Activated naive CD4-positive, alpha-beta T cell treated with anti-CD3 and anti-CD28 coated beads, Interleukin-2, amount 50 U/mL, for 72 hours (primary cell): ENCODE measurements around the gene PTPN14. TPM values are rescaled to one million over a fixed set of nuclear protein-coding genes. Genes with fewer than 3 reads are reported as not detected.
A peak's percentile ranks its signal among the peaks of the same experiment; 100 is the strongest.

Experiments
- ATAC-seq, 2 donors: fragments of 150-1000 bp; cut with Tn5 transposase; 2 replicates each; pipeline ENCODE4 v1.10.0; 2021; ENCODE audit warnings: mild to moderate bottlenecking in 2 of 2, moderate library complexity in 2 of 2
- DNase-seq, 2 donors: peaks; one replicate each; pipeline ENCODE4 v3.0.0; 2021 to 2022; ENCODE audit warnings: low spot score in 2 of 2
- H3K27ac Mint-ChIP-seq, 2 donors: one replicate each; pipeline ENCODE4 v1.8.0; 2022; ENCODE audit warnings: mild to moderate bottlenecking in 2 of 2, mixed read lengths in 2 of 2
- H3K36me3 Mint-ChIP-seq, 2 donors: one replicate each; pipeline ENCODE4 v1.8.0; 2022; ENCODE audit warnings: mixed read lengths in 2 of 2
- H3K9me3 Mint-ChIP-seq, 2 donors: one replicate each; pipeline ENCODE4 v1.8.0; 2022; ENCODE audit warnings: mixed read lengths in 2 of 2
- total RNA-seq, 2 donors: library from RNA; stranded (reverse); gene quantifications; one replicate each; pipeline ENCODE4 v1.2.3, GENCODE V29; 2022

Gene PTPN14
- total RNA-seq, 2 donors from 2014 or later, result 4.0 to 4.3 TPM

DNA sequence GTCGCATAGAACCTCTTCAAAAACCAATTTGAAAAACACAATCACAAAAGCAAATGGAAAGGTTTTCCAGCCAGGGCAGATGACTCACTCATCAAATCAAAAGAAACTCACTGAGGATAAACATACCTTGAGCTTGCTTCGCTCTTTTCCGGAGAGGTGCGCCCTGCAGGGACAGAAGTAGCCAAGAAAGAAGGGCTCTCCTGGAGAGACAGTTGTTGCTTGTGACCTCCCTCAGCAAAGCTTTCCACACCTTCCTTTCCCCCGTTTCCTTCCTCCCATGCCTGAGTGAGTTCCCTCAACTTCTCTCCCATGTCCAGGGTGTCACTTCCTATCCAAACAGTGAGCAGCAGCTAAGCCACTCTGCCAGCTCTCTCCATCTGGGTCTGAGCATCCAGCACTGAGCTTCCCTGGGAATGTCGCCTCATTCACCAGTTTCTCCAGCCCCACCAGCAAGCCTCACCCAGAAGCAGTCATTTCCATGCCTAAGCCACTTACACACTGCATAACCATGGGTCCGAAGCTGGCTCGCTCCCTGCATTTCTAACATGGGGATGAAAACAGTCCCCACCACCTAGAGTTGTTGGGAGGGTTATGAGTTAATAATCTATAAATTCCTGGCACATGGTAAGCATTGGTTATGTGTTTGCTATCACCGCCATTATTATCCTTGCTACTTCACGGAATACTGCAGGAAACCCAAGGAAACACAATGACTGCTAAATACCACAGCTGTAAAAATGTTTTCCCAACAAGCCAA lies 75.0 kb downstream of the PTPN14 start:
- no peaks in the 10 kb centered on the region for H3K36me3 Mint-ChIP-seq
- H3K27ac Mint-ChIP-seq, result no peak overlapping the region
- ATAC-seq (no peak), DNase-seq (no peak)
- H3K9me3 Mint-ChIP-seq, result no peaks in the 10 kb centered on the region

DNA sequence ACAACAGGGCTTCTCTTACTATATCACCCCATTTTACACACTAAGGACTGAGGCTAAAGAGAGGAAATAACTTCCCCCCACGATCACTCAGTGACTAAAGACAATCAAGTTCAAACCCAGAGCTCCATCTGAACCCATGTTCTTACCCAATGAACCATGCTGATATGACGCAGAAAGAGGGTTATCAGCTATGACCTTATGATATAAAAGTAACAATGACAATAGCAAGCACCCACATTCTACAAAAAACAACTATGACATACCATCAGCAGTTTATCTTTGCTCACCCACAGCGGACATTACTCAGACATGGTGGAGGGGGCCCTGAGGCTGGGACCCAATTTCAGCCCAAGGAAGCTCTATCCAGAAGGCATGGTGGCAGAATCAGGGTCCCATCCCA lies 75.7 kb downstream of the PTPN14 start:
- no peak overlapping the region for H3K27ac Mint-ChIP-seq
- no peaks in the 10 kb centered on the region for H3K9me3 Mint-ChIP-seq
- H3K36me3 Mint-ChIP-seq, result no peaks in the 10 kb centered on the region
- ATAC-seq (no peak), DNase-seq (no peak)

DNA sequence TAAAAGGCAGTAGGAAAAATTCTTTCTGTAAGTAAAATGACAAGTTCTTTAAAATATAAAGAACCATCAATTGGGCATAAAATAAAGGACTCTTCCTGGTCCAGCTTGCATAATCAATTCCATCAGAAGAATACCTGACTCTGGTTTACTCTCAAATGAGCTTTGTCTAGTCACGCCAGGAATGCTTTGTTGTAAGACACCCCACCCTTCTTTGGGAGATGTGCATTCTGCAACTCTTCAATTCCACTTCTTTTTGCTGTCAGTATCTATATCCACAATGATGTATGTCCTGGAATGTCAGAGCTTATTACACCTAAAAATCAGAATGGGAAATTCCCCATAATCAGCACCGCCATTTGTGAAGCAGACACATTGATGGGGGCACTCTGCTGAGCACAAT lies 76.1 kb downstream of the PTPN14 start:
- no peaks in the 10 kb centered on the region for H3K9me3 Mint-ChIP-seq
- no peak overlapping the region for H3K27ac Mint-ChIP-seq
- no peaks in the 10 kb centered on the region for H3K36me3 Mint-ChIP-seq
- ATAC-seq (no peak), DNase-seq (no peak)

DNA sequence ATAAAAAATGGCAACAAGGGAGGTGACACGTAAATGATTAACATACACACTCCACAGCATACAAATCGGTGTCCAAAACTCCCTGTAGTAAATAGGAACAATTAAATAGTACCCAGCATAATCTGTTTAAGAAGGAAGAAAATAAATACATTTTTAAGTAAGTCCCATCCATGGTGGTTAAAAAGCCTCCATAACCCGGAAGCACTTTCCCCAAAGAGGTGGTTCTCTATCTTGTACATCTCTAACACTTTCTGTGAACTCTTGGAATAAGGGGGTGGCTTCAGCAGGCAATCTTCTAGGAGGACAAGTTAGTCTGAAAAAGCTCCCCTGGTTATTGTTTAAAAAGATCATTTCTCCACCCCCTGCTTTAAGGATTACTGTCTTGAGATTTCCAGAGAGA lies 76.9 kb downstream of the PTPN14 start:
- no peaks in the 10 kb centered on the region for H3K36me3 Mint-ChIP-seq

DNA sequence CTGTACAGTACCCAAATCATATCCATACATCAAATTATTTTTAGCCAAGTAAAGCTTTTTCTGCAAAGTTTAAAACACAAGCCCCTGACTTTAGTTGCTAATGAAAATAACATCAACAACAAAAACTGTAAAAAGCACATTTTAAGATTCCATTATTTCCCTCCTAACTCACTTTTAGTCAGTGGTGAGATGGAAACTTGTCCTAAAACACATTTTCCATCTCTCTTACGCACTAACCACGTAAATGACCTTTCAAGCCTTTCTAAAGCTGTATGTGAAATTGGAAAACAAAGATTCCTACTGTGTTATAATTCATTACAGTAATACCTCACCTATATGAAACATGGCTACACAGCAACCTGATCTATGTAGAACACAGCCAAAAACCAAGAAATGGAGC lies 77.5 kb downstream of the PTPN14 start:
- DNase-seq, result no peak
- ATAC-seq, result no peak
- no peaks in the 10 kb centered on the region for H3K9me3 Mint-ChIP-seq
- H3K36me3 Mint-ChIP-seq, result no peaks in the 10 kb centered on the region
- H3K27ac Mint-ChIP-seq, result no peak overlapping the region

More for the DNA sequence above, 76.9 kb downstream of the PTPN14 start:
- no peak overlapping the region for H3K27ac Mint-ChIP-seq
- DNase-seq, result no peak
- no peaks in the 10 kb centered on the region for H3K9me3 Mint-ChIP-seq
- no peak for ATAC-seq

DNA sequence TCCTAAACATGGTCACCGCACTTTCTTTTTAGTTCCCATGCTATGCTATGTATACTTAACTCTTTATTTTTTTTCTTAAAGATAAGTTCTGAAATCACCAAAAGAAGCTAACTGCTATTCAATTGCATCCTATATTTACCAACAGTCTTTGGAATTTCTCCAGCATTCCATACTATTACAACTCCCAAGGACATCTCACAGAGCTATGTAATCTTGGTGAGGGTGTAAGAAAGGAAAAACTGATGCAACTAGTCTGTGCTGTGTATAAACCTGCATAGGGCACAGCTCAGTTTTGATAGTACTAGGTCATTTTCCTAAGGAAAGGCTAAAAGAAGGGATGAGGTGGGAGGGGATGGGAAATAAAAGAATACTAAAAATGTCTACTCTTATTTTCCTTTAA lies 78.0 kb downstream of the PTPN14 start:
- no peak for DNase-seq
- ATAC-seq, result no peak
- no peak overlapping the region for H3K27ac Mint-ChIP-seq
- no peaks in the 10 kb centered on the region for H3K9me3 Mint-ChIP-seq
- no peaks in the 10 kb centered on the region for H3K36me3 Mint-ChIP-seq

DNA sequence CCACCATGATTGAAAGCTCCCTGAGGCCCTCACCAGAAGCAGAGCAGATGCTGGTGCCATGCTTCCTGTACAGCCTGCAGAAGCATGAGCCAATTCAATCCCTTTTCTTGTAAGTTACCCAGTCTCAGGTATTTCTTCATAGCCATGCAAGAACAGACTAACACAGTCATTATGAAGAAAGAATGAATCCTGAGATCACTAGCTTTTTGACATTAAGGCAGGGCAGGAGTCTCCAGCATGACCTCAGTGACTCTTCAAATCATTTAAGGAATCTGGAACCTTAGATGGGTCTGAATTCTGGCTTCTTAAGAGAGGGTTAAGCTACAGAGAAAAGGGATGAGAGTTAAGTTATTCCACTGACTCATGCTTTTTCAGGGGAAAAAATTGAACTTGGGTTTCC lies 79.0 kb downstream of the PTPN14 start:
- Mint-ChIP-seq H3K9me3 (no peaks in the 10 kb centered on the region), H3K36me3 (no peaks in the 10 kb centered on the region), H3K27ac (peak overlapping the region in 1 of 2 donors; percentile 5)
- DNase-seq, result no peak
- ATAC-seq, result peak in 1 of 2 donors; percentile 48

DNA sequence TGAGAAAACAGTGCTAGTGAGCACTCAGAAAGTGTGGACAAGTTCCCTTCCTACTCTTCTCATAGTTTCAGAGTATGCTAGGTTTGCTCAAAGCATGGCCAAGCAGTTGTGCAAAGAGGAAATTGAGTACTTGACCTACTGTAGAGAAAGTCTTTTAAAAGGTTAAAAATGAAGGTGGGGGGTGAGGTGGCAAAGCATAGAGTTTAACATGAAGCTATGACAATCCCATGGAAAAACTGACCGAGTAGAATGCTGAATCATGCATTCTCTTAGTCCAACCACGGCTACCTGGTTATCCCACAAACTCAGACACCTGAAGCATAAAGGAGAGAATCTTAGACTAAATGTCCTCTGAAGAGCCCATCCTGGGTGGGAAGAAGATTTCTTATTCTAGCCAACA lies 79.9 kb downstream of the PTPN14 start:
- H3K36me3 Mint-ChIP-seq, result no peaks in the 10 kb centered on the region
- peak overlapping the region in 1 of 2 donors; percentile 5 for H3K27ac Mint-ChIP-seq
- DNase-seq (no peak), ATAC-seq (peak; percentile 13 to 63)
- H3K9me3 Mint-ChIP-seq, result no peaks in the 10 kb centered on the region

DNA sequence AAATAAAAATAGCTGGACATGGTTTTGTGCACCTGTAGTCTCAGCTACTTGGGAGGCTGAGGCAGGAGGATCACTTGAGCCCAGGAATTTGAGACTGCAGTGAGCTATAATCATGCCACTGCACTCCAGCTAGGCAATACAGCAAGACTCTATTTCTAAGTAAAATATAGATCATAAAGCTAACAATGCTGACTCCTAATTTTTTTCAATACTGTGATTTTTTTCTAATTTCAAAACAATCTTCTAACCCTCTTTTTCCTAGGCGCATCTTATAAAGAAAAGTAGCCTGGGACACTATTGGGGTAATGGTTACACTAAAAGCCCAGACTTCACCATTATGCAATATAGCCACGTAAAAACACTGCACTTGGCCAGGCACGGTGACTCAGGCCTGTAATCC lies 81.3 kb downstream of the PTPN14 start:
- no peak overlapping the region for H3K27ac Mint-ChIP-seq
- H3K9me3 Mint-ChIP-seq, result no peaks in the 10 kb centered on the region
- DNase-seq (no peak), ATAC-seq (no peak)
- no peaks in the 10 kb centered on the region for H3K36me3 Mint-ChIP-seq

DNA sequence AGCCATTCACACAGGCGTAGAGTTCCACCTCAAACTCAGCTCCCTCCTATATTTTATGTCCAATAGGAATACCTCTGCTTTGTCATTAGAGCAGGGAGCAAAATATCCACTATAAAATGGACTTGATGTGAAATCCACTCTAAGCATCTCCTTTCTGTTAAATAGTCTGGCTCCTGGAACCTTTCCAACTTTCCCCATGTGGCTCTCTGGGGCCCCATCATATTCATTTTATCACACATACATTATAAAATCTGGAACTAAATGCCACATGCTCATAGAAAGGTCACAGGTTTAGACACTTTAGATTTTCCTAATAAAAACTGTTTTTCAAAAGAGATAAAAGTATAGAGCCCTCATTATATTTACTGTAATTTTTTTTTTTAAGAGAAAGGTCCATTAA lies 82.1 kb downstream of the PTPN14 start:
- DNase-seq (no peak), ATAC-seq (no peak)
- H3K9me3 Mint-ChIP-seq, result no peaks in the 10 kb centered on the region
- H3K36me3 Mint-ChIP-seq, result no peaks in the 10 kb centered on the region
- H3K27ac Mint-ChIP-seq, result no peak overlapping the region

DNA sequence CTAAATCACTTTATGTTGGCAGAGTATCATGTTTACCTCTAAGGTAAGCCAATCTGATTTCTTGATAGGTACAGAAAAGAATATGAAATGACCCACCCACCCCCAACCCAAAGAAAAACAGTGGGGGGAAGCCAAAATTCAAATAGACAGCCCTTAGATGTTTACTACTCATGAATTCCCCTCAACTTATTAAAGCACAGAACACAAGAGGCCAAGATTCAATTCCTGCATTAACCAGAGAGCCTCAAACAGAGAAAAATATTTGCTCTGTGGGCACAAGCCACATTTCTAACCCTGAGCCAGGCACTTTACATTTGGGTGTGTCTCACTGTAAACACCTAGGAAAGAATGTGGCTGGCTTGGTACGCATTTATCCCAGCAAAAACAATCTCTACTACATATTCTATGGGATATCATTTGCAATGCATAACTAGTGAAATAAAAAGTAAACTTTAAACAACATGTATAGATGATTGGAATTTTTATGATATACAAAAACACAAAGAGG lies 84.3 kb downstream of the PTPN14 start:
- H3K27ac Mint-ChIP-seq, result no peak overlapping the region

DNA sequence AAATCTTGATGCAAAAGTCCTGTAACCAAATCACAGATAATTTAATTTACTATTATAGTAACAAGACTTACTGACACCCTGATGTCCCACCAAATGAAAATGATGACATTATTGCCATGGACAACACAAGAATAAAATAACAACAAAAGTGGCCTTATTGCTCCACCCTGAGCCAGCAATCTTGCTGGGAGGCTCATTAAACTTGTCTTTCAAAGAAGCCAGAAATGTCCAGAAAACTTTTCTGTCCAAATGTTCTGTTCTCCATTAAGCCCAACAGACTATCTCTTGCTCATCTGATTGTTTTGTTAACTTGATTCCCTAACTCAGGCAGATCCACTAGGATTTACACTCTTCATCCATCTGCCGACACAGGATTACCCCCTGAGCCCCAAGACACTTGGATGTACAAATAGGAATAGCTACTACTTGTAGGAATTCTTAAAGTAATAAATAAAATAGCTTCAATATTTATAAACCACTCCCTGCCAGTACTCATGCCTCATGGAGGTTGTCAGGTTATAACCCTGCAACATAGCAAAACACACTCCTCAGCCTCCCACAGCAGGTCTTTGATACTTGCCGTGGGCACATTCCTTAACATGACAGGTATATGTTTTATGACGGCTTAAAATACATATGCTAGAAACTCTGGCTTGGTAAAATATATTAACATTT lies 84.9 kb downstream of the PTPN14 start:
- H3K36me3 Mint-ChIP-seq, result no peaks in the 10 kb centered on the region
- no peaks in the 10 kb centered on the region for H3K9me3 Mint-ChIP-seq
- H3K27ac Mint-ChIP-seq, result no peak overlapping the region
- DNase-seq, result no peak
- ATAC-seq, result no peak

More for the DNA sequence above, 84.3 kb downstream of the PTPN14 start:
- Mint-ChIP-seq H3K9me3 (no peaks in the 10 kb centered on the region), H3K36me3 (no peaks in the 10 kb centered on the region)
- no peak for ATAC-seq
- DNase-seq, result no peak

DNA sequence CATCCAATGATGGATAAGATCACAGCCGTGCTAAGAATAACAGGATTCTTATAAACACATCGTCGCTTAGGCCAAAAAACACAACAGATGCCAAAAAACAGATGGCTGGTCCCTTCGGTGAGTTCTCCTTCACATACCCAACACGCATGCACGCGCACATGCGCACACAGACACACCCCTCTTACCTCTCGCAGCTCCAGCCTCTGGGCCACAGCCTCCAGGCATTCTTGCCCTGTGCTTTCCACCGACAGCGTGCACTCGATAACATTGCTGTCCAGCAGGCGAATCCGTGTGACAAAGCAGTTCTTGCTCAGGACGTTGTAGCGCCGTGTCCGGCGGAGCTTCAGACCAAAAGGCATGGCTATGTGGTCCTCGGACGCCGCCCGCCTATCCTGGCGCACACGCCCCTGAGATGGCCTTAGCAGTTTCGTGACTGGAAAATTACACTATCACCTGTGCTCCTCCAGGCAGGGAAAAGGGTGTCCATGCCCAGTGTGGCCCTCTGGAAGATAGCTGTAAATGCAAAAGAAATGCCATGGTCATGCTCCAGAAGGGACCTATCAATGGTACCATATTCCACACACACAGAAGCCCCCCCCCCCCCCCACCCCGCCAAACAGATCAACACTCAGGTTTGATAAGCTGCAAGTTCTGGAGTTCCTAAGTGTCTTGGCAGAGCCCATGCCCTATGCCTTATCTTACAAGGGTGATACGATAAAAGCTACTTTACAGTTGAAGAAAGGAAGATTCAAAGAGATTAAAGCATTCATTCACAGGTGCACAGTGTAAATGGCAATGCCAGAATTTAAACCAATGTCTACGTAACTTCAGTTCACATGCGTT lies 86.7 kb downstream of the PTPN14 start:
- ATAC-seq, result no peak
- peak overlapping the region in 1 of 2 donors; percentile 67 for H3K27ac Mint-ChIP-seq

DNA sequence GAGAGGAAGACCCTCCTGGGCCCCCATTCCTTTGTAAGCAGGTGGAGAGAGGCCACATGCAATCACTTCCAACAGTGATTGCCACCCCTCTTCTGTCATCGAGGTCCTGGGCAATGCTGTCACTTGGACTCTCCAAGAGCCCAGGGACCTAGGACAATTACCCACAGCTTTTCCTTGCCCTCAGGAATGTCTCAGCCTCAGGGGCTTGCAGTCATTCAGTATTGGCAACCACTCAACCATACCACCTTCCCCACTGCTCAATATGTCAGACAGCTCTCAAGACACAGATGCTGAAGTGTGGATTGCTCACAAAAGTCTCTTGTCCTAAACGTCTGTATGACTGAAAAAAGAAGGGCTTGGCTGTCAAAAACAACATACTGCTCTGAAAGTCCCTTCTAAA lies 87.8 kb downstream of the PTPN14 start:
- DNase-seq (no peak), ATAC-seq (no peak)
- Mint-ChIP-seq H3K9me3 (no peaks in the 10 kb centered on the region), H3K27ac (peak overlapping the region in 1 of 2 donors; percentile 67), H3K36me3 (no peaks in the 10 kb centered on the region)

More for the DNA sequence above, 86.7 kb downstream of the PTPN14 start:
- DNase-seq, result no peak
- Mint-ChIP-seq H3K9me3 (no peaks in the 10 kb centered on the region), H3K36me3 (no peaks in the 10 kb centered on the region)

DNA sequence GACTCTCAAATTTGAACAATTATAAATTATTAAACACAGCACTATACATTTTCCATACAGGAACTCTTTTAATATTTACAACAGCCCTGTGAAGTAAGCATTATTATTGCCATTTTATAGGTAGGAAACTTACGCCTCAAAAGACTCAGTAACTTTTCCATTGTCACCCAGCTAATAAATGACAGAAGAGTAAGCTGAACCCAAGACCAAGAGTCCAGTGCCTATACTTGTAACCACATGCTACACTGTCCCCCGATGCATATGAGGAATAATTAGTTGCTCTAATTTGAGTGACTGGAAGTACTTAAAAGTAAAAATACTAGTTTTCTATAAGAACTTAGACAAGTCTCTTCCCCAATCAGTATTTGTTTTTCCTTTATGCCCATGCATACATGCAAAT lies 88.5 kb downstream of the PTPN14 start:
- Mint-ChIP-seq H3K9me3 (no peaks in the 10 kb centered on the region), H3K36me3 (no peaks in the 10 kb centered on the region), H3K27ac (peak overlapping the region in 1 of 2 donors; percentile 67)
- ATAC-seq (no peak), DNase-seq (no peak)

DNA sequence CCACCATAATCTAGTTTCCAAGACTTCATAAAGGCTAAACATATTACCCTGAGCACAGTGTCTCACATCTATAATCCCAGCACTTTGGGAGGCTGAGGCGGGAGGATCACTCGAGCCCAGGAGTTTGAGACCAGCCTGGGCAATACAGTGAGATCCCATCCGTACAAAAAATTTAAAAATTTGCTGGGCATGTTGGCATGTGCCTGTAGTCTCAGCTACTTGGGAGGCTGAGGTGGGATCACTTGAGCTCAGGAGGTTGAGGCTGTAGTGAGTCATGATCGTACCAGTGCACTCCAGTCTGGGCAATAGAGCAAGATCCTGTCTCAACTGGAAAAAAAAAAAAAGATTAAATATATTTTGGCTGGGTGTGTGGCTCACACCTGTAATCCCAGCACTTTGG lies 90.1 kb downstream of the PTPN14 start:
- Mint-ChIP-seq H3K36me3 (no peaks in the 10 kb centered on the region), H3K27ac (no peak overlapping the region), H3K9me3 (no peaks in the 10 kb centered on the region)
- ATAC-seq (no peak), DNase-seq (no peak)

DNA sequence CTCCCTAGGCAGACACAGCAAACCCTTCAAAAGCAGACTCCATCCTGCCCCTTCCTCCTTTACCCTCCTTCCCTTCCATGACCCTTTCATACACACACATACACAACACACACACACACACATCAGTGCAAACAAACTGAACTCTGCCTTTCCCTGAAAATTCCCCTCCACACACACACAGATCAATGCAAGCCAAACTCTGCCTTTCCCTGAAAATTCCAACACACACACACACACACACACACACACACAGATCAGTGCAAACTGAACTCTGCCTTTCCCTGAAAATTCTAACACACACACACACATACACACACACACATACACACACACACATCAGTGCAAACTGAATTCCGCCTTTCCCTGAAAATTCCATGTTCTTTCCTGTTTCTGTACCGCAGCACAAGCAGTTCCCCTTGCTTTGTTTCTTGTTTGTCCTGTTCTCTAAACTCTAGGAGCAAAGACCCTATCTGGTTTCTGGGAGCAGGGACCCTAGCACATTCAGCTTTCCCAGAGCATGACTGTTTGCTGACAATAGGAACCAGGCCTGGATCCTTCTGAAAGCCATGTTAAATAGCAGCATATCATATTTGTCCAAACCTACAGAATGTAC lies 91.0 kb downstream of the PTPN14 start:
- no peaks in the 10 kb centered on the region for H3K36me3 Mint-ChIP-seq
- H3K9me3 Mint-ChIP-seq, result peaks cover 0 to 2% of the 10 kb centered on the region in 2 donors
- DNase-seq, result no peak
- peak overlapping the region in 1 of 2 donors; percentile 2 for H3K27ac Mint-ChIP-seq
- ATAC-seq, result no peak
